Upper lobe of left lung (tissue), 4 donors: ENCODE results near the gene TARDBP.

ENCODE experiments used
- CTCF ChIP-seq, 6 experiments: fragments of 450-650 bp in 4 of 6; fragments of 200-600 bp in 2 of 6; sonication (generic) in 2 of 6; IDR thresholded peaks; one replicate each; pipeline ENCODE4 v1.5.1; 2016 to 2019; ENCODE audit warnings: antibody characterized with exemption in 6 of 6
- POLR2A ChIP-seq, 4 donors: fragments of 450-650 bp; IDR thresholded peaks; one replicate each; pipeline ENCODE4 v1.5.1; 2016 to 2017; ENCODE audit warnings: antibody characterized with exemption in 4 of 4, mild to moderate bottlenecking in 2 of 4

- TF ChIP-seq CTCF (IDR thresholded peaks at IDR 0.05) (no peak), POLR2A (IDR thresholded peaks at IDR 0.05) (no peak)
Observed at GRCh38 chr1:11046625-11047365, 34.3 kb downstream of the TARDBP start, which contains the start of gene MASP2.
